ENCODE data around the gene GUCA2A. TPM values are rescaled to one million over a fixed set of nuclear protein-coding genes. Genes with fewer than 3 reads are reported as not detected.

The GUCA2A gene
- total and polyA plus RNA-seq, 2 of the 13 experiments (the other 11 are each of a cell fraction or from before 2014, with no cell fraction given) = not detected

DNA sequence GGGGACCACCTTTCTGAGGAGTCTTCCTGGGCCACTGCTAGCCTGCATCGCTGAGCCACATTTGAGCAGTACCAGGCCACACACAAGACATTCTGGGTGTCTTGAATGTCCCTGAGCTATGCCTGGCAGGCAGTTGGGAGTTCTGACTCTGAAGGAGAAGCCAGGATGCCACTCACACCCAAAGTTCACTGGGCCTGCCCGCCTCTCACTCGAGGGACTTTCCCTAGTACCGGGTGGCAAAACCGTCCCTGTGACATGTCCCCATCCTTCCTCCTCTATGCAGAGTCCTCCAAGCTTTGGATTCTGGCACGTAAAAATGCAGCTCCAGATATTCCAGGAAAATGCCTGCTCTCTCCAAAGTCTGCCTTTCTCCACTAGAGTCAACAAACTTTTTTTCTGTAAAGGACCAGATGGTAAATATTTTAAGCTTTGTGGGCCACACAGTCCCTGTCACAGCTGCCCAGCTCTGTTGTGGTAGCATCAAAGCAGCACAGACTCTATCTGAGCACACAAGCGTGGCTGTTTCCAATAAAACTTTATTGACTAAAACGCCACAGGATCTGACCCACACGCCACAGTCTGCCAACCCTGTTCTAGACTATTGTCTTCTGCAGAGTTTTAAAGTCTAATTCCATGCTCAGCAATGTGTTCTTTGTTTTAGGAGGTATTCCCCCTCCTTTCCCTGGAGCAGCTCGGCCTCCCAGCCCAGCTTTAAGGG lies 30.6 kb downstream of the GUCA2A start:
- in situ Hi-C loops (cut with HindIII; ENCODE audit: extremely low pct_ligation_motif_present, low pct_unique_long_range_greater_than_20kb) (no loop called here), intact Hi-C loops (cut with micrococcal nuclease; ENCODE audit: unreplicated experiment) (no loop called here)
- TF ChIP-seq RORA (CRISPR knock-in tag; IDR thresholded peaks at IDR 0.05) = no peak
- no peak for TF ChIP-seq ZNF143 (CRISPR knock-in tag; IDR thresholded peaks at IDR 0.05)
- no peak for TF ChIP-seq NR2C2 (CRISPR knock-in tag; IDR thresholded peaks at IDR 0.05; ENCODE audit: borderline replicate concordance)
- no peak for TF ChIP-seq ATM (IDR thresholded peaks at IDR 0.05; ENCODE audit: borderline replicate concordance)
- no peak for TF ChIP-seq ZNF646 (CRISPR knock-in tag; IDR thresholded peaks at IDR 0.05)
- TF ChIP-seq, protein P1, sequence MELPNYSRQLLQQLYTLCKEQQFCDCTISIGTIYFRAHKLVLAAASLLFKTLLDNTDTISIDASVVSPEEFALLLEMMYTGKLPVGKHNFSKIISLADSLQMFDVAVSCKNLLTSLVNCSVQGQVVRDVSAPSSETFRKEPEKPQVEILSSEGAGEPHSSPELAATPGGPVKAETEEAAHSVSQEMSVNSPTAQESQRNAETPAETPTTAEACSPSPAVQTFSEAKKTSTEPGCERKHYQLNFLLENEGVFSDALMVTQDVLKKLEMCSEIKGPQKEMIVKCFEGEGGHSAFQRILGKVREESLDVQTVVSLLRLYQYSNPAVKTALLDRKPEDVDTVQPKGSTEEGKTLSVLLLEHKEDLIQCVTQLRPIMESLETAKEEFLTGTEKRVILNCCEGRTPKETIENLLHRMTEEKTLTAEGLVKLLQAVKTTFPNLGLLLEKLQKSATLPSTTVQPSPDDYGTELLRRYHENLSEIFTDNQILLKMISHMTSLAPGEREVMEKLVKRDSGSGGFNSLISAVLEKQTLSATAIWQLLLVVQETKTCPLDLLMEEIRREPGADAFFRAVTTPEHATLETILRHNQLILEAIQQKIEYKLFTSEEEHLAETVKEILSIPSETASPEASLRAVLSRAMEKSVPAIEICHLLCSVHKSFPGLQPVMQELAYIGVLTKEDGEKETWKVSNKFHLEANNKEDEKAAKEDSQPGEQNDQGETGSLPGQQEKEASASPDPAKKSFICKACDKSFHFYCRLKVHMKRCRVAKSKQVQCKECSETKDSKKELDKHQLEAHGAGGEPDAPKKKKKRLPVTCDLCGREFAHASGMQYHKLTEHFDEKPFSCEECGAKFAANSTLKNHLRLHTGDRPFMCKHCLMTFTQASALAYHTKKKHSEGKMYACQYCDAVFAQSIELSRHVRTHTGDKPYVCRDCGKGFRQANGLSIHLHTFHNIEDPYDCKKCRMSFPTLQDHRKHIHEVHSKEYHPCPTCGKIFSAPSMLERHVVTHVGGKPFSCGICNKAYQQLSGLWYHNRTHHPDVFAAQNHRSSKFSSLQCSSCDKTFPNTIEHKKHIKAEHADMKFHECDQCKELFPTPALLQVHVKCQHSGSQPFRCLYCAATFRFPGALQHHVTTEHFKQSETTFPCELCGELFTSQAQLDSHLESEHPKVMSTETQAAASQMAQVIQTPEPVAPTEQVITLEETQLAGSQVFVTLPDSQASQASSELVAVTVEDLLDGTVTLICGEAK (IDR thresholded peaks at IDR 0.05) = no peak
- TF ChIP-seq, protein P1 (CRISPR knock-in tag; IDR thresholded peaks at IDR 0.05) = peak; percentile 88
- H3K4me1 ChIP-seq (ENCODE audit: insufficient read depth, low read length) = no peaks in the 10 kb centered on the region
- no peaks in the 10 kb centered on the region for H4K20me1 ChIP-seq (ENCODE audit: insufficient read depth, low read length)
- BruUV-seq (replicated peaks) = no TSS peak
- no peak overlapping the region for H3K4me3 ChIP-seq (replicated peaks in 1 of 3; ENCODE audit: insufficient read depth in 1 of 3, low read depth in 2 of 3, low read length in 3 of 3)
- no peak for DNase-seq (ENCODE audit: low spot score)
- no peak overlapping the region for H3K27ac ChIP-seq (ENCODE audit: extremely low read length, insufficient read depth, low read length)
- FAIRE-seq = no peak
- H3K9ac ChIP-seq (ENCODE audit: insufficient read depth, low read depth, low read length) = no peak overlapping the region
- no peaks in the 10 kb centered on the region for H3K9me3 ChIP-seq (ENCODE audit: low read length)
- WGBS (ENCODE audit: low lambda C conversion rate) = 16% methylated on average over 8 of the region's 10 CpGs
- H2AFZ ChIP-seq (ENCODE audit: low read length) = no peak overlapping the region
- no peaks in the 10 kb centered on the region for H3K79me2 ChIP-seq (ENCODE audit: insufficient read depth, low read length)
- POLR2A ChIA-PET = no interaction called here
- H3K4me2 ChIP-seq (ENCODE audit: low read depth, low read length) = no peak overlapping the region
- CTCF ChIA-PET (ENCODE audit: low intra/inter-chr PET ratio, low total read pairs) = no interaction called here
- H3K27me3 ChIP-seq (ENCODE audit: control insufficient read depth in 1 of 2, insufficient read depth in 2 of 2, low read length in 2 of 2) = peaks cover 0 to 23% of the 10 kb centered on the region in 2 experiments; a peak in 4 of 5 replicates
- no peak for ATAC-seq
- no peaks in the 10 kb centered on the region for H3K36me3 ChIP-seq (replicated peaks in 1 of 2; ENCODE audit: control insufficient read depth in 1 of 2, insufficient read depth in 2 of 2, low read length in 2 of 2)

Measured in HepG2 (cell line).